H1 (cell line): ENCODE results near the gene IGFBP3. TPM values are rescaled to one million over a fixed set of nuclear protein-coding genes. Genes with fewer than 3 reads are reported as not detected.

ENCODE experiments used
- CTCF ChIA-PET: fragments of 300-600 bp; sonication (Branson Sonifier 250); formaldehyde crosslinking; loops from one replicate; lab custom pipeline; 2021; ENCODE audit not compliant: partially characterized antibody; lab: Charles Lee
- POLR2A ChIA-PET: fragments of 300-600 bp; sonication (Branson Sonifier 250); formaldehyde crosslinking; loops from one replicate; lab custom pipeline; 2021; ENCODE audit warnings: inconsistent platforms; ENCODE audit not compliant: partially characterized antibody; lab: Charles Lee
- DNase-seq, 2 experiments: peaks; one replicate each; pipeline versions ENCODE4 v3.0.0 to v3.0.0-alpha.2; 2010 to 2022; ENCODE audit warnings: low spot score in 2 of 2, low read depth in 1 of 2, mixed read lengths in 1 of 2
- FAIRE-seq: peaks from 2 replicates; lab custom pipeline; 2011; peaks lifted over from hg19 to GRCh38; lab: Jason Lieb, UNC
- H2AFZ ChIP-seq: 2 replicates; pipeline ENCODE4 v1.8.1; 2012; ENCODE audit warnings: low read length, inconsistent platforms
- H2AK5ac ChIP-seq: 2 replicates; pipeline ENCODE4 v1.6.1; 2013; ENCODE audit warnings: low read depth, low read length
- H2BK120ac ChIP-seq: replicated peaks from 2 replicates; pipeline ENCODE3; 2013; ENCODE audit warnings: low read depth, low read length, inconsistent platforms
- H2BK12ac ChIP-seq: 2 replicates; pipeline ENCODE4 v1.6.1; 2013; ENCODE audit warnings: low read depth, low read length
- H2BK15ac ChIP-seq: 2 replicates; pipeline ENCODE4 v1.6.1; 2013; ENCODE audit warnings: low read length
- H2BK20ac ChIP-seq: 2 replicates; pipeline ENCODE4 v1.6.1; 2013; ENCODE audit warnings: low read length
- H2BK5ac ChIP-seq: 2 replicates; pipeline ENCODE4 v1.6.1; 2013; ENCODE audit warnings: low read depth, low read length
- H3K14ac ChIP-seq: 2 replicates; pipeline ENCODE4 v1.6.1; 2013; ENCODE audit warnings: inconsistent platforms; ENCODE audit not compliant: insufficient read length
- H3K18ac ChIP-seq: 2 replicates; pipeline ENCODE4 v1.6.1; 2013; ENCODE audit warnings: low read length; ENCODE audit errors: extremely low read depth
- H3K23ac ChIP-seq: 2 replicates; pipeline ENCODE4 v1.6.1; 2013; ENCODE audit warnings: inconsistent platforms; ENCODE audit not compliant: insufficient read length
- H3K23me2 ChIP-seq: 2 replicates; pipeline ENCODE4 v1.6.1; 2013; ENCODE audit warnings: low read depth, low read length
- H3K27ac ChIP-seq: 2 replicates; pipeline ENCODE4 v1.6.1; 2011; ENCODE audit warnings: low read depth, low read length, inconsistent platforms
- H3K27me3 ChIP-seq, 4 experiments: replicated peaks in 1 of 4; 1 replicate in 1 of 4; 2 replicates in 3 of 4; pipeline versions ENCODE4 v1.6.1 to v1.8.1; 2011 to 2013; ENCODE audit warnings: low read length in 3 of 4, mild to moderate bottlenecking in 3 of 4, inconsistent platforms in 2 of 4, mixed read lengths in 2 of 4, moderate library complexity in 1 of 4; ENCODE audit not compliant: control insufficient read depth in 3 of 4, insufficient read depth in 3 of 4; ENCODE audit errors: extremely low read depth in 1 of 4
- H3K36me3 ChIP-seq, 4 experiments: 2 replicates each; pipeline versions ENCODE4 v1.6.1 to v1.8.1; 2011 to 2013; ENCODE audit warnings: mild to moderate bottlenecking in 4 of 4, low read length in 3 of 4, moderate library complexity in 2 of 4, control low read depth in 1 of 4, inconsistent platforms in 1 of 4; ENCODE audit not compliant: insufficient read depth in 4 of 4, control insufficient read depth in 2 of 4
- H3K4ac ChIP-seq: replicated peaks from 2 replicates; pipeline ENCODE3; 2013; ENCODE audit warnings: low read length, low read depth, mixed read lengths, inconsistent platforms; ENCODE audit not compliant: insufficient read length
- H3K4me1 ChIP-seq, 4 experiments: replicated peaks in 1 of 4; 1 replicate in 1 of 4; 2 replicates in 3 of 4; pipeline versions ENCODE4 v1.6.1 to v1.8.1; 2011 to 2013; ENCODE audit warnings: low read length in 3 of 4, inconsistent platforms in 2 of 4, mixed read lengths in 1 of 4; ENCODE audit not compliant: insufficient read depth in 4 of 4, control insufficient read depth in 3 of 4
- H3K4me2 ChIP-seq, 2 experiments: 2 replicates each; pipeline versions ENCODE4 v1.6.1 to v1.8.1; 2011 to 2013; ENCODE audit warnings: low read depth in 2 of 2, low read length in 2 of 2, control low read depth in 1 of 2, inconsistent platforms in 1 of 2, mild to moderate bottlenecking in 1 of 2; ENCODE audit not compliant: insufficient read depth in 1 of 2
- H3K4me3 ChIP-seq, 4 experiments: fragments of 200-600, 300-600 bp in 1 of 4; sonication (generic), shearing (Covaris generic), sonication (Bioruptor Twin) in 1 of 4; 2 replicates each; pipeline versions ENCODE4 v1.5.1 to v1.8.1; 2011 to 2016; ENCODE audit warnings: low read length in 4 of 4, low read depth in 3 of 4, control low read depth in 2 of 4, inconsistent platforms in 2 of 4, mild to moderate bottlenecking in 2 of 4, mixed read lengths in 1 of 4, moderate library complexity in 1 of 4; ENCODE audit not compliant: insufficient read depth in 2 of 4; ENCODE audit errors: extremely low read depth in 1 of 4
- H3K56ac ChIP-seq: replicated peaks from 2 replicates; pipeline ENCODE3; 2013; ENCODE audit warnings: low read depth, mild to moderate bottlenecking, mixed read lengths, low read length, inconsistent platforms; ENCODE audit not compliant: insufficient read length
- H3K79me1 ChIP-seq: 2 replicates; pipeline ENCODE4 v1.6.1; 2013; ENCODE audit warnings: low read depth, low read length, control low read depth
- H3K79me2 ChIP-seq, 2 experiments: 2 replicates each; pipeline versions ENCODE4 v1.6.1 to v1.8.1; 2012 to 2013; ENCODE audit warnings: low read length in 2 of 2, mild to moderate bottlenecking in 2 of 2, inconsistent platforms in 1 of 2; ENCODE audit not compliant: insufficient read depth in 2 of 2, control insufficient read depth in 1 of 2
- H3K9ac ChIP-seq, 4 experiments: replicated peaks in 1 of 4; 1 replicate in 1 of 4; 2 replicates in 3 of 4; pipeline versions ENCODE4 v1.6.1 to v1.8.1; 2011 to 2013; ENCODE audit warnings: low read depth in 3 of 4, low read length in 3 of 4, control low read depth in 2 of 4, mild to moderate bottlenecking in 2 of 4, moderate library complexity in 2 of 4, inconsistent platforms in 1 of 4; ENCODE audit errors: extremely low read depth in 1 of 4
- H3K9me3 ChIP-seq, 2 experiments: 2 replicates each; pipeline versions ENCODE4 v1.6.1 to v1.8.1; 2012 to 2013; ENCODE audit warnings: mild to moderate bottlenecking in 2 of 2, moderate library complexity in 2 of 2, control low read depth in 1 of 2, inconsistent platforms in 1 of 2, low read depth in 1 of 2, low read length in 1 of 2, mixed read lengths in 1 of 2; ENCODE audit not compliant: insufficient read depth in 2 of 2
- H4K20me1 ChIP-seq, 2 experiments: replicated peaks in 1 of 2; 2 replicates each; pipeline versions ENCODE3 to v1.8.1; 2011 to 2013; ENCODE audit warnings: inconsistent platforms in 2 of 2, low read length in 2 of 2, mild to moderate bottlenecking in 1 of 2; ENCODE audit not compliant: insufficient read depth in 2 of 2, control insufficient read depth in 1 of 2
- H4K5ac ChIP-seq: 2 replicates; pipeline ENCODE4 v1.6.1; 2013; ENCODE audit warnings: low read length, low read depth, mixed read lengths, inconsistent platforms; ENCODE audit not compliant: insufficient read length
- H4K8ac ChIP-seq: 2 replicates; pipeline ENCODE4 v1.8.0; 2013; ENCODE audit warnings: mild to moderate bottlenecking, moderate library complexity, low read length, inconsistent platforms; ENCODE audit not compliant: insufficient read depth; ENCODE audit errors: extremely low read depth
- H4K91ac ChIP-seq: replicated peaks from 2 replicates; pipeline ENCODE3; 2013; ENCODE audit warnings: low read length, mixed read lengths, inconsistent platforms; ENCODE audit not compliant: insufficient read length
- ATF2 ChIP-seq: IDR thresholded peaks from 2 replicates; pipeline ENCODE4 v1.6.1; 2012; ENCODE audit warnings: low read length, inconsistent platforms
- KDM4A ChIP-seq: IDR thresholded peaks from one replicate; pipeline ENCODE4 v1.7.1; 2012; ENCODE audit warnings: low read depth, mild to moderate bottlenecking, moderate library complexity, low read length, inconsistent platforms; ENCODE audit not compliant: severe bottlenecking
- WGBS, 2 experiments: shearing (Covaris generic) in 1 of 2; methylation state at CpG; one replicate each; pipeline versions ENCODE4 v1.1.6 to v1.1.7; 2013 to 2015; ENCODE audit warnings: low lambda C conversion rate in 2 of 2, mixed read lengths in 2 of 2, inconsistent platforms in 1 of 2, low coverage in 1 of 2, missing lambda C conversion rate in 1 of 2; ENCODE audit not compliant: insufficient replicate concordance in 2 of 2, insufficient coverage in 1 of 2, insufficient read length in 1 of 2; ENCODE audit errors: extremely low coverage in 1 of 2, missing lambda C conversion rate in 1 of 2; 5-methylcytosine and 5-hydroxymethylcytosine counted together
- polyA plus RNA-seq, 7 experiments: library from polyadenylated mRNA; depleted of rRNA in 3 of 7; stranded (reverse) in 5 of 7; unstranded in 2 of 7; fragments of >200 nt in 5 of 7; fragments of 200-250 nt in 2 of 7; gene quantifications; 1 replicate in 5 of 7; 2 replicates in 1 of 7; 4 replicates in 1 of 7; pipeline versions ENCODE4 v1.2.1 to v1.2.3, GENCODE V29; 2011 to 2013; ENCODE audit warnings: missing spikeins in 2 of 7, mixed read lengths in 2 of 7
- total RNA-seq: library from RNA; stranded (reverse); fragmentation: NEBNext Ultra II Directional; extraction: Animal tissue kit (Norgen Biotek cat#: 25700); gene quantifications from 2 replicates; pipeline ENCODE4 v1.2.1, GENCODE V29; 2021

The IGFBP3 gene
- total and polyA plus RNA-seq, 2 of the 8 experiments (the other 6 are each of a cell fraction or from before 2014, with no cell fraction given), result 5.5 to 12.1 TPM

GRCh38 chr7:45922810-45923209 lies 1.7 kb upstream of the IGFBP3 start:
- H3K9me3 ChIP-seq, result no peaks in the 10 kb centered on the region
- TF ChIP-seq ATF2, result no peak
- peak; percentile 18 for TF ChIP-seq KDM4A
- H2BK12ac ChIP-seq, result no peak overlapping the region
- H4K20me1 ChIP-seq, result peaks cover 2% of the 10 kb centered on the region in 2 experiments
- H3K4me2 ChIP-seq, result peak overlapping the region; percentile 78 to 87
- no peak overlapping the region for H3K9ac ChIP-seq
- peak overlapping the region in 3 of 4 experiments; percentile 17 to 67 (median 40); a peak in 5 of 8 replicates for H3K4me3 ChIP-seq
- H3K27ac ChIP-seq, result no peak overlapping the region
- H3K56ac ChIP-seq, result no peak overlapping the region
- DNase-seq (no peak), FAIRE-seq (no peak)
- CTCF ChIA-PET, result interaction anchor here (0.6 to 15.3 kb wide), 92 partner anchors 11 to 1264 kb away, joined by 3 to 242 read pairs (median 5); partner anchors contain the start of gene IGFBP1
- H3K23ac ChIP-seq, result no peak overlapping the region
- H3K23me2 ChIP-seq, result peaks cover 14% of the 10 kb centered on the region
- H4K91ac ChIP-seq, result no peak overlapping the region
- peaks cover 6 to 28% (median 12%) of the 10 kb centered on the region in 4 experiments; a peak in 6 of 7 replicates for H3K4me1 ChIP-seq
- 0 out of 2 replicates have a peak overlapping the region, but pooled peaks have one; percentile 18 for H2BK15ac ChIP-seq
- H2AK5ac ChIP-seq, result no peak overlapping the region
- no peak overlapping the region for H4K8ac ChIP-seq
- H3K18ac ChIP-seq, result peak overlapping the region; percentile 57; the same call in 1 of the 2 replicates
- no peak overlapping the region for H3K4ac ChIP-seq
- peaks cover 14 to 46% (median 35%) of the 10 kb centered on the region in 4 experiments for H3K27me3 ChIP-seq
- H3K79me1 ChIP-seq, result no peaks in the 10 kb centered on the region
- H2BK5ac ChIP-seq, result no peak overlapping the region
- POLR2A ChIA-PET, result interaction anchor here (1.2 to 1.5 kb wide), 3 partner anchors 223 to 1178 kb away, joined by 3 to 5 read pairs (median 4); no protein-coding TSS in a partner anchor
- H3K79me2 ChIP-seq, result no peaks in the 10 kb centered on the region
- 12% methylated on average over 11 of the region's 11 CpGs; no CpG with 5 or more reads in 1 of the 2 experiments for WGBS, 2 experiments
- peak overlapping the region; percentile 45 for H2BK120ac ChIP-seq
- H2AFZ ChIP-seq, result peak overlapping the region; percentile 19; the same call in 1 of the 2 replicates
- H2BK20ac ChIP-seq, result peak overlapping the region; percentile 22; the same call in 1 of the 2 replicates
- H3K14ac ChIP-seq, result no peak overlapping the region
- no peak overlapping the region for H4K5ac ChIP-seq
- no peaks in the 10 kb centered on the region for H3K36me3 ChIP-seq
